ENCODE data around the gene CER1.

The CER1 gene, protein sequence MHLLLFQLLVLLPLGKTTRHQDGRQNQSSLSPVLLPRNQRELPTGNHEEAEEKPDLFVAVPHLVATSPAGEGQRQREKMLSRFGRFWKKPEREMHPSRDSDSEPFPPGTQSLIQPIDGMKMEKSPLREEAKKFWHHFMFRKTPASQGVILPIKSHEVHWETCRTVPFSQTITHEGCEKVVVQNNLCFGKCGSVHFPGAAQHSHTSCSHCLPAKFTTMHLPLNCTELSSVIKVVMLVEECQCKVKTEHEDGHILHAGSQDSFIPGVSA

DNA sequence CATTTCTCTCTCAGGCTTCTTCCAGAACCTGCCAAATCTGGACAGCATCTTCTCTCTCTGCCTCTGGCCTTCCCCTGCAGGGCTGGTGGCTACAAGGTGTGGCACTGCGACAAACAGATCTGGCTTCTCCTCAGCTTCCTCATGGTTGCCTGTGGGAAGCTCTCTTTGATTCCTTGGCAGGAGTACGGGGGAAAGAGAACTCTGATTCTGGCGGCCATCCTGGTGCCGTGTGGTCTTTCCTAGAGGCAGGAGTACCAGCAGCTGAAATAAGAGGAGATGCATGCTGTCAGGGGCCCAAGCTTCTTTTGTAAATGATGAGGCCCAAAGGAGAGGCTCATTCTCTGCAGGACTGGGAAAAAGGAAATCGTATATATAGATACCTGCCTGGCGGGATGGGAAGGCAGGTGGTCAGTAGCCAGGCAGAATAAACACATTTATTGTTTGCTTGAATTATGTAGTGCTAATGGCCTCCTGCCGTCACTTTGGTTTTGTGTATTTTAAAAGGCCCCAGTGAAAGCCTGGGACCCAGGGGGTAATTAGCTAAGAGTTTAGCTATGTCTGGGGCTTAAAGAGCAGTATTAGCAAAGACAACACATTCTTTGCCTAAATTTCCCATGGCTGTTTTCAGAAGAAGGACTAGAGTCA, at the start of gene CER1:
TSS of gene CER1 (minus strand) at position 343 of the 645 bp plus-strand sequence. CDS start at position 282, 61 bp downstream.
- no peak for DNase-seq

DNA sequence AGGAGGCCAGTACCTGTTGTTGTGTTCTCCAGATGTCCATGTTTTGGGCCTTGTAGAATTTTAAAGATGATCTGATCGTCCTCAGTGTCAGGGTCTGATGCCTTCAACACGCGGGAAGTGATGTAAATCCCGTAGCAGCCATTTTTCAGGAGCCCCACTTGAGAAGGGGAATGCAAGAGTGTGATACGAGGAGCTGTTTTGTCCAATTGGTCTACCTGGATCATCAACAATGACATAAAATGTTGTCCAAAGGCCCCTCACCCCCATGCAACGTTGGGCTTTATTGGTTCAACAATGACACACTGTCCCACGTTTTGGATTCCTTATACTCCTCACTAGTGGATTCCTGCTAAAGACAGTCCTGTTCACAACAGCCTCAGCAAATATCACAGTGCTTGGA, 48.1 kb upstream of the CER1 start:
- no peak for DNase-seq

DNA sequence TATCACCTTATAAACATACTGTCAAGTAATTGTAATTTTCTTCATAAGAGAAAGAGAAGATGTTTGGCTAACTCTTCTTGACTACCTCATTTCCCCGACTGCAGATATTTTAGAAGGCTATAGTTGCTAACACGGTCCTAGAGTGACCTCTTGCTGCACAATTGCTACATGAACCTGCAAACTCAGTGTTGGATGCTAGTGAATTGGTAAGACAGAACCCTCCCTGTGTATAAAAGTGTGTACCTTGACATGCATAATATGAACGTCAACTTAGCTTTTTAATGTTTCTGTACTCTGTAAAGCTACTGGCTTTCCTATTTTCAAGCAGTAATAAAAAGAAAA, 46.7 kb upstream of the CER1 start:
- no peak for DNase-seq

DNA sequence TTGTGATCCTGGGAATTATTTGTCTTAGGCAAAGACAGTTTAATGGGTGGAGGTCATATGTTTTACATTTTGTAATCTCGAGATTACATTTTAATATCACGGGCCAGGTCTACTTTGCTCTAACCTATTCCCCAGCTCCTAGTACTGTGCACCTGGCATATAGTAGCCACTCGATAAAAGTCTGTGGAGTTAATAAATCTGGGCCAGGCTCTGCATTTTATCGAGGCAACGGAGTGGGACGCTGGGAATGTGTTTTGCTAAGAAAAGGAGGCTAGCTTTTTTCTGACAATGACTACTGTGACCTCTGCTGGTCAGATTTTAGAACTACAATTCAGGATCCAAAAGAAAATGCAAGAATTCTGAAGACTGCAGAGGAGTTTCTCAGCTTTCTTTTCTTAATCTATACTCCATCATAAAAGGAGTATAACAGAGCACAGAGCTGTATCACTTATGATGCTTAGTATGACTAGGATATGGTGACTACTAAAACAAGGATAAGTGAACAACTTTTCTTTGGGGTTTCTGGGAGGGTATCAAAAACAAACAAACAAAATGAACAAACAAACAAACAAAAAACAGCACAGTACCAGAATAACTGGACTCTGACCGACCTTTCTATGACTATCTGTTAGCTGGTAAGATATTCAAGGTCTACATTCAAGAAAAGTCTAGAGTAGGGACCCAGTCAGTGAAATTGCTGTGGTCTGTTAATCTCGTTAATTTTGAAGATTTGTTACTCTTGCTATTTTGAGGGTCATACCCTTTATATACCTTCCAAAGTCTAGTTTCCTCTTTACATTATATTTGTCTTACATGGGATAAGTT, 46.1 kb upstream of the CER1 start:
- peak; percentile 49 to 62 (median 57) for DNase-seq

DNA sequence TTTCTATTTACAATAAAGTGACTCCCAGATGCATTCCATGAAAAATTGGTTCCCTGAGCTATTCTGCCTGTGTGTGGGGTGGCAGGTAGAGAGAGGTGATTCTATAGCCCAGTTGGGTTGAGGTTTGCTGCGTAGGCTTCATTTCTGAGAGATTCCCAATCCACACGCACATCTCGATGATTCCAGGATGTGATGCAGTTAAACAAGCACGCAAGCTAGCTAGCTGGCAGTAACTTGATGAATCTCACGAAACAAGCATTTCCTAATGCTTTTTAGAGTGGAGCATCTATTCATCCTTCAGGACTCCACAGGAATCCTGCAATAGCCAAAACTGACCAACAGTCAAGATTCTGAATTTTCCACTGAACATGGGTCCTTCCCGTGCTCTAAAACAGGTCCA, 43.8 kb upstream of the CER1 start:
- no peak for DNase-seq

DNA sequence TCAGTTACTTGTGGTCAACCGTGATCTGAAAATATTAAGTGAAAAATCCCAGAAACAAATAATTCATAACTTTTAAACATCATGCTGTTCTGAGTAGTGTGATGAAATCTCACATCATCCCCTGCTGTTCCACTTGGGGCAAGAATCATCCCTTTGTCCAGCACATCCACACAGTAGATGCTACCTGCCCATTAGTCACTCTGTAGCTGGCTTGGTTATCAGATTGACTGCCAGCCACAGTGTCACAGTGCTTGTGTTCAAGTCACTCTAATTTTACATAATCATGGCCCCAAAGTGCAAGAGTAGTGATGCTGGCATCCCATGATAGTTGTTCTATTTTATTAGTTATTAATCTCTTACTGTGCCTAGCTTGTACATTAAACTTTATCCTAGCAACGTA, 39.1 kb upstream of the CER1 start:
- DNase-seq = no peak

DNA sequence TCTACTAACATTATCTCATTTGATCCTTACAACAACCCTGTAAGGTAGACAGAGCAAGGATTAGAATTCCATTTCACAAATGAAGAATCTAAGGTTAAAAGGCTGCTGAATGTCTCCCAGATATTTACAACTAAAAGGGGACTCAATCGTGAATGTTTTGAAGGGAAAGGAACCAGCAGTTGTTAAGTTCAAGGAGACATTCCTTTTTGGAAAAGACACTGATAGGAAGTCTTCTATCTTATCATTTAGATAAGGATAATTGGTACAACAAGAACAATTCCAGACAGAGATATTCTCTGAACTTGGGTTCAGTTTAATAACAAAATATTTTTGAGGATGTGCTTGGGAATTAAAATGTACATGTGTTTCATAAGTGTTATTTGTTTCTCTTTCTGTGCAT, 37.5 kb upstream of the CER1 start:
- DNase-seq = no peak

DNA sequence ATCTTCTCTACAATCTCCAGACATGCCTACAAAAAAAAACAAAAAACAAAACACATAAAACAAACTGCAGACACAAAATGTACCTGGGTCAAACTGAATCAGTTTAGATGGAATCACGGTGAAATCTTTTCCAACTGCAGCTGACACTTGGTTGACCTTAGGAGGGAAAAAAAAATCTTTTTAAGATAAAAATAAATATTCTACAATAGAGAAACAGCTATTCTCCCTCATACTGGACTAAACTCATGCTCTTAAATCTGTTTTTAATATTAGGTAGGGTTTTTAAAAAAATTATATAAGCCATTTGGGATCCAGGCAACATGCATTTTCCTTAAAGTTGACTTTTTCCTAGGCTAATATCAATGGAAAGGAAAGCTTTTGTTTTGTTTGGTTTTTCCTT, 33.8 kb upstream of the CER1 start:
- DNase-seq = no peak

DNA sequence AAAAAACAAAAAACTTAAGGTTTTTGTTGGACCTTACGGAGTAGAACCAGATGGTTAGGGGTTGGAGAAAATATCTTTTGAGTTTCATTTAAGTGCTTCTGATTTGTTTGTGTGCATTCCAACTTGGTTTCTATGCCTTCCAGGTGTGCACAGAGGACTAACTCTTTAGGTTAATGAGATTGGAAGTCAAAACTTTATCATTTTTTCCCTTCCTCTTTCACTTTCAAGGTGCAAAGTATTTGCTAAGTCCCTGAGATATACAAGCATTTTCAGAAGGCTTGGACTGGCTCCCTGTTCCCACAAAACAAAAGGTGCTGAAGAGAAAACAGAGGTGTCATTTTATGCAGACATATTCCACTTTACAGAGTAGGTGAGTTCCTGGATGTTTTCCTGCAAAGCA, 30.3 kb upstream of the CER1 start:
- no peak for DNase-seq

DNA sequence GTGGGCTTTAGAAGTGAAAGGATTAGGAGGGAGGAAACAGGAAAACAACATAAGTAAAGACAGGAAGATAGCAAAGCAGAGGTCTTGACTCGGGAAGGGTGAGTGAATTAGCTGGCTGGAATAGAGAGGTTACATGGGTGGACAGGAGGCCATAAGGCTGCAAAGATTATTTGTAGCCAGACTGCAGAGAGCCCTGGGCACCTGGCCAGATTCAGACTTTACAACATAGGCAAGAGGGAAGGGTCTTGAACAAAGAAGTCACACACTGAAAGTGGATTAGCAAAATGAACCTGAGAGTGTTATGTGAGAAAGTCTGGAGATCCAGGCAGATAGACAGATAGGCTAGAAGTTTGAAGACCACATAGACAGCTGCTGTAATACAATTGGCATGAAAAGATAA, 29.7 kb upstream of the CER1 start:
- DNase-seq = no peak

DNA sequence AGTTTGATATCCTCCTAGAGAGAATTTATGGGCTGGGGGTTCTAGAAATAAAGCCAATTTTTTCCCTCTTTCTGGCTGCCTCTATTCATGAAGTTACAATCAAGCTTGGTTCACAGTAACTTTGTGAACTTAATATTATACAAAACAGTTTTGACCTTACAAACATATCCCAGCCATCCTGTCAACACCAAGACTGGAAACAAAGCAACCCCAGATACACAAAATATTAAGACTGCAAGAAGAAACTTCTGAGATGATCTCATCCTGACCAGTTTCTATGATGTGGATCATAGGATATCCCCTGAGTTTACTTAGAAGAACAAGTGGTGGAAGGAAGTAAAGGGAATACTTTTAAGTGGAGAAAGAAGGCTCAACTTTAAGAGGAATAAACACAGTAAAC, 28.3 kb upstream of the CER1 start:
- DNase-seq = no peak

DNA sequence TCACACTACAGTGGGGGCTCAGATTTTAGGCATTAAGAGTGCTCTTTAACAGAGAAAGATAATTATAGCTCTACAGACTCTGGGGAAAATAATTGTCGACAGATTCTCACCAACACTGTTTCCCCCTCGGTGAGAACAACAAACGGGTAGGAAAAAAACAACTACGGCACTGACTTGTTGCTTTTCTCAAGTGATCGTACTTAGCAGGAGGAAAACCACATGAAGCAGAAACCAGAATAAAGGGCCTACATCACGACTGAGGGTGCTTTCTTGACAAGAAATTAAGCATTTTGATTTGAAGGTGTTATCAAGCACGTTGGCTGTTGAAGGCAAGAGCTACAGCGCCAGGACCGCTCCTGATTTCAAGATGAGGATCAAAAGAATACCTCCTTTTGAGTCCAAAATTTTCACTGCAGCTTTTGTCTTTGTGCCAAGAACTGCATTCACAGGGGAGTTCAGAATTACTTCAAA, 27.2 kb upstream of the CER1 start:
- no peak for DNase-seq

DNA sequence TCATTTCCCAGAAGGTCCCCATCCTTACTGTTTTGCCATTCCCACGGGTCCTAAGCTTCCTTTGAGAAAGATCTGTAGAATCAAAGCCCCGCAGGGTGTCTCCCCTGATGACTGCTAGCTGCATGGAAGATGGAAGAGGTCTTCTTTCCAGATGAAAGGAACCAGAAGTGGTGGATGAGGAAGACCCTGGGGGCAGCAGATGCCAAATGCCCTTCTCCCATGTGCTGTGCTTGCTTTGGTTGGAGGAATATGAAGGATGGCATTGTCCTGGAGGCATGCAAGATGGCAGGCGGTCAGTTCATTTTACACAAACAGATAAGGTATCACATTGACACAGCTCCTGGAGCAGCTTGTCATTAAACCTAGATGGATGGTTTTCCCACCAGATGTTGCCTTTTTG, 25.8 kb upstream of the CER1 start:
- no peak for DNase-seq

DNA sequence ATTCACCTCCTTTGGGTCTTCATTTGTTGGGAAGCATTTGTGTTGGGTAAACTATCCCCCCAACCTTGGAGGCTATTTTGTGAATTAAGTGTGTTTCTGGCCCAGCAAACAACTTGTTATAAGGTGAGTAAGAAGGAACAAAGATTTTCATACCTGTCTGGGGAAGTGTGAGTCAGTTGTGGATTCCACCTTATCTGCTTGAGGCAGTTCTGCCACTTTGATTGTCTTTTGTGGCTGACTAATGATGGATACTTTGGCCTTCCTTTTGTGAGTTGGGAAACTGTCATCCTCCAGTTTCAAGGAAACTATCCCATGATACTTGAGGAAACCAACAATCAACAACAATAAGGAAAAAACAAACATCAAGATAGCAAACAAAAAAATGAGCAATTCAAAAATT, 24.6 kb upstream of the CER1 start:
- no peak for DNase-seq

DNA sequence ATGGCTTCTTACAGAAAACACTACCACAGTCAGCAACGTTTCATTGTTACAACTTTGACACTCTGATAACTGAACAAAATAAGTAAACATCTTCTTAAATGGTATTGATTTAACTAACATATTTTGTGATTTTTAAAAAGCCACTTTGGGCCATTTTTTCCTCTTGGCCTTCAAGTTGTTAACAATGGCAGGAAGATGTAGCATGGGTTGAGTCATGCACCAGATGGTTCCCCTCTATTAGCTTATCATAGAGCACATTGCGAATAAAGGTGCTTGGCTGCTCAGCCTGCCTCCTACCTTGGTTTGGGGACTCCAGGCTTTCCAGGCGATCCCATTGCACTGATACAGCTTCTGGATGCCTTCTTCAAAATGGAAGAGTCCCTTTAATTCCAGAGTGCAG, 24.1 kb upstream of the CER1 start:
- DNase-seq = no peak

DNA sequence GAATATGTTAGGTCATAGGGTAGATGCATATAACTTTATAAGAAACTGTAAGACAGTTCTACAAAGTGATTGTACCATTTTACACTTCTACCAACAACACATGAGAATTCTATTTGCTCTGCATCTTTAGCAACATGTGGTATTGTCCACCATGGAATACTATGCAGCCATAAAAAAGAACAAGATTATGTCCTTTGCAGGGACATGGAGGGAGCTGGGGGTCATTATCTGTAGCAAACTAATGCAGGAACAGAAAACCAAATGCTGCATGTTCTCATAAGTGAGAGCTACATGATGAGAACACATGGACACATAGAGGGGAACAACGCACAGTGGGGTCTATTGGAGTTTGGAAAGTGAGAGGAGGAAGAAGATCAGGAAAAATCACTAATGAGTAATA, 22.2 kb upstream of the CER1 start:
- DNase-seq = no peak

DNA sequence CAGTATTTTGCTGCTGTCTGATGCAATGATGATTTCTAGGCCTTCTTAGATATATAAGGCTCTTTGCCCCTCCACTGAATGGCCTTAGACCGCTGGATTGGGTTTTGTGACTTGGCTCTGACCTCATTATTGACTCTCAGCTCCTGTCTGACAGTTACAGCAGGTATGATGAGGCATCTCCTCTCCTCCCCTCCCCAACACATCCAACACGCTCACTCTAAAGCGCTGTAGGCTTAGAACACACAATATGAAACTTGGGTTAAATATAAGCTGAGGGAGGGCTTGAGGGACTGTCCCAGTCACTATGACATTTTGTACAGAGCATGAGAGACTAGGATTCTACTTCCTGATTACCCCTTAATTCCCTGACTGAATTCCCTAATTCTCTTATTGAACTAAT, 18.8 kb upstream of the CER1 start:
- no peak for DNase-seq

DNA sequence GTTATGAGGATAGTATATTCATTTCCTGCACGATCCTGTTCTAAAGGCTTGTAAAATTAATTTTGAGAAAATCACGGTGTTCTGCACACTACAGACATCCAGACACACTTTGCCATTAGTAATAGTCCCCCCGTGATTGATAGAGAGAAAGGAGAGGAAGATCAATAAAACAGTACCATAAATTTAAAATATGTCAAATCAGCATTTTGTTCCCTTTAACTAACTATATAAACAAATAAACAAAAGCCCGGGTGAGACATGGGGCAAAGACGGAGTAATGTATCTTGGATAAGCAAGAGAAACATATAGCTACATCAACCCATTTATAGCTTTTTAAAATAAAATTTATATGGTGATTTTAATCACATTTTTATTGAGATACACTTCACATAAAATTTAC, 10.6 kb upstream of the CER1 start:
- no peak for DNase-seq

DNA sequence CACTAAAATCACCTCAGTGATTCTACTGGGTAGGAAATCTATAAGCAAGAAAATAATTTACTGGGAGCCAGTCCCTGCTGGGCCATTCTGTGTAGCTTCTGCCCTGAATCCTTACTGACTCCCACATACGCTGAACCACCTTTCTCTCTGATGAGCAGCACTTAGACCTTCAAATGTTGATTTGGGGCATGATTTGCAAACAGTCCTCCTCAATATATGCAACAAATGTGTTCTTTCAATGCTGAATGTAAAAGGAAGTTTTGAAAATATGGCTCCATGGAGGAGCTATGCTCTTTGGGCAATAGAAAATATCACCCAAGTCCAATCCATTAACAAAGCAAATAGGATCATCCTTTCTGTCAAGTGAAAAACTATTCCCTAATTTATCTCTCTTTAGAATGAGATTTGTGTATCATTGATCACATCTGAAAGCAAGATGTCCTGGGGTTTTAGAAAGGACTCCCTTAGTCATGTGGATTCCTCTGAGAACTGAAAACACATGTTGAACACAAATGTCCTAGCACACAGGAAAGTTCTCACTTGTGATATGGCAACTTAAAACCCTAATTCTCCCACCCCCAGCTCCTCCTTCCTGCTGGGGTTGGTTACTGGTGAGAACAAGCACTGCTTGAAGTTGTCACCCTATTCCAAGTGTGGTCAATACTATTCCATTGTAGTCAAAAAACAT, 8.9 kb upstream of the CER1 start:
- DNase-seq = no peak

DNA sequence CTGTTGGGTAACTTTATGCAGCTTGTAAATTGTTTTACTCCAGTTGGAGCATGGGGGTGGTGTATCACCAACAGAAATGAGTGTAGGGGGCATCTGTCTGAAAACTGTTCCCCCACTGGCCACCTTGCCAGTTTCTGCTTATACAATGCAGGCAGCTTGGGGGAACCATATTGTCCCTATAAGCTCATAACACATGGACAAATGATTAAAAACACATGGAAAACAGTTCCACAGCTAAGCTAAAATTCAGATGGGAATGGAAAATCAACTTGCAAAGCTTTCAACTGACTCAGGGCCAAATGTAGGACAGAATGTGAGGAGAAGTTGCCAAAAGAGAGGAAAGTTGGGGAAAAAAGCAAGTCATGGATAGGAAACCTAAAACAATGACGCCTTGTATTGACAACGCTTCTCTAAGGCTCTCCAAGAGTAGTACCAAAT, 7.9 kb upstream of the CER1 start:
- DNase-seq = no peak

DNA sequence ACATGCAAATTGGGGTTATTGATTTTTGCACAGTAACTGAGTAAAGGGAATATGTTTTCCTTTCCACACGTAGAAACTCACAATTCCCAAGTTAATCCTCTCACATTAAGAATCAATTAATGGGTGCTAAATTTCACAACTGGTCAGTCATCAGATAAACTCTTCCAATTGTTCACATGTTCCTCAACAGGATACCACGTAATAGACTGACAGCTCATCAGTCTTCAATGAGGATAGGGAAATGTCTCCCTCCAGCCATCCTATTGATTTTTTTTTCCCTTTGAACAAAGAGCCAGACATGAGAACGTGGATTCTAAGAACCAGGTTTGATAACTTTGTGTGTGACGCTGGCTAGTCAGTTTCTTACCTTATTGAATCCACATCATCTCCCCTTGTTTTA, 768 bp upstream of the CER1 start:
- DNase-seq = no peak

DNA sequence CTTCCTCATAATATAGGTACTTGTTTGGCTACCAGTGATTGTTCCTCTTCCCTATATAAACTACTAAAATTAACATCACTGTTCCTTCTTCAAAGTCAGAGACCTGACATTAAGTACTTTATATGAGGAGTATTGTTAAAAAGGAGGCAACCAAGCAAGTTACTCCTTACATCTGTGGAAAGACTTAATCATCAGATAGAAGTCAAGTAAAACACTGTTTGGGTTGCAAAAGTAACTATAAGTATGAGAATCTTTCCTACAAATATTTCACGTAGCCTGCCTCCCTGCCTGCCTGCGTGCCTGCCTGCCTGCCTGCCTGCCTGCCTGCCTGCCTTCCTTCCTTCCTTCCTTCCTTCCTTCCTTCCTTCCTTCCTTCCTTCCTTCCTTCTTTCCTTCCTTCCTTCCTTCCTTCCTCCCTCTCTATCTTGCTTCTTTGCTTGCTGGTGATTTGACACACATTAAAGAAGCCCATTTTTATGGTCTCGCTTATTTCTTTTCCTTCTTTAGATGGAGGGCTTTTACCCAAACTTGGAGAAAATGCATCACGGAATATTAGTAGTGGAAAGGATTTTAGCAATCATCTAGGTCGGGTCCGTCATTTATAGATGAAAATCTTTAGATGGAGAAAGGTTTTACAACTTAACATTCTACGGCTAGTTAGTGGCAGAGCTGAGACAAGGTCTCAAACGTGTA, 3.2 kb downstream of the CER1 start:
- DNase-seq = no peak

DNA sequence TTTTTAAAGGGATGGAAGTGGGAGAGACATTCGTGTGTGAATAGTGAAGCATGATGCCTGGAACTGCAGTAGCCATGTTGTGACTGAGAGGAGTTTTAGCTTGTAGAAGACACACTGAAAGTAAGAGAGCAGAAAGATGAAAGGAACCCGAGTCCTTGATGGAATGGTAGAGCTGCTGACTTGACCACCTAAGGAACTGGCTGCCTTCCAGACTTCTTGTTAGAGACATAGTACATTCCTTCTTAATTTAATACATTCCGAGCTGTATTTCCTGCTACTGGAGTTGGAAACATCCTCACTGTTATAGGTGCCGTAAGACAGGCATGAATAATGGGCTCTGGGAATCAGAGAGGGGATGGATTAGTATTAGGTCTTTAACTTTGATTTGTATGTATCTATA, 7.4 kb downstream of the CER1 start:
- DNase-seq = no peak

Data from suppressor macrophage treated with lipopolysaccharide for 1 hour (primary cell).